ENCODE results near the gene TNMD. TPM values are rescaled to one million over a fixed set of nuclear protein-coding genes. Genes with fewer than 3 reads are reported as not detected.

Gene TNMD
- polyA plus RNA-seq, 1 donor (not counting 4 experiments of a cell fraction or from before 2014, with no cell fraction given), result not detected

GRCh38 chrX:100642290-100642689 lies 57.6 kb downstream of the TNMD start:
- dilution Hi-C loops (cut with MboI; ENCODE audit: extremely low pct_ligation_motif_present, low sequenced_read_pairs), result no loop called here
- Histone ChIP-seq H3K4me3 (ENCODE audit: control insufficient read depth in 2 of 3, extremely low read depth in 1 of 3, insufficient read depth in 2 of 3, low read depth in 1 of 3, low read length in 3 of 3) (no peak overlapping the region), H3K4me1 (ENCODE audit: control insufficient read depth, extremely low read depth, insufficient read depth, low read length) (peaks cover 15% of the 10 kb centered on the region)

GRCh38 chrX:100643212-100643611 lies 58.5 kb downstream of the TNMD start:
- H3K4me1 ChIP-seq (ENCODE audit: control insufficient read depth, extremely low read depth, insufficient read depth, low read length), result peaks cover 15% of the 10 kb centered on the region
- peak overlapping the region; percentile 38 for H3K9ac ChIP-seq (ENCODE audit: control insufficient read depth, extremely low read depth, insufficient read depth, low read length)
- H3K9me3 ChIP-seq (ENCODE audit: control insufficient read depth, low read depth, low read length), result no peaks in the 10 kb centered on the region
- no peaks in the 10 kb centered on the region for H4K20me1 ChIP-seq (ENCODE audit: control insufficient read depth, extremely low read depth, insufficient read depth, low read length)
- no peak for FAIRE-seq
- peak overlapping the region in 1 of 3 experiments; percentile 10 for H3K4me3 ChIP-seq (ENCODE audit: control insufficient read depth in 2 of 3, extremely low read depth in 1 of 3, insufficient read depth in 2 of 3, low read depth in 1 of 3, low read length in 3 of 3)
- no peaks in the 10 kb centered on the region for H3K36me3 ChIP-seq (ENCODE audit: control insufficient read depth in 2 of 2, extremely low read depth in 1 of 2, insufficient read depth in 2 of 2, low read length in 2 of 2)
- TF ChIP-seq CTCF (optimal IDR thresholded peaks at IDR 0.05 in 1 of 3, IDR thresholded peaks at IDR 0.05 in 1 of 3, conservative IDR thresholded peaks at IDR 0.05 in 1 of 3; ENCODE audit: extremely low read depth in 1 of 3, insufficient read depth in 2 of 3, low read length in 3 of 3) (no peak), EZH2 (IDR thresholded peaks at IDR 0.05; ENCODE audit: low read length) (no peak)
- H3K9me1 ChIP-seq (ENCODE audit: control insufficient read depth, extremely low read depth, insufficient read depth, low read length), result no peaks in the 10 kb centered on the region
- H3K27ac ChIP-seq (ENCODE audit: control insufficient read depth, insufficient read depth, low read length), result peak overlapping the region; percentile 82
- H2AFZ ChIP-seq (ENCODE audit: control insufficient read depth, low read length), result no peak overlapping the region
- H3K4me2 ChIP-seq (ENCODE audit: control insufficient read depth, extremely low read depth, insufficient read depth, low read depth, low read length), result peak overlapping the region; percentile 39
- DNase-seq (ENCODE audit: low read depth, low spot score), result peak; percentile 36
- dilution Hi-C loops (cut with MboI; ENCODE audit: extremely low pct_ligation_motif_present, low sequenced_read_pairs), result no loop called here
- no peaks in the 10 kb centered on the region for H3K79me2 ChIP-seq (ENCODE audit: control insufficient read depth, insufficient read depth, low read length)
- H3K27me3 ChIP-seq (ENCODE audit: control insufficient read depth, extremely low read depth, insufficient read depth, low read length), result no peaks in the 10 kb centered on the region

More at GRCh38 chrX:100642290-100642689, 57.6 kb downstream of the TNMD start:
- H3K4me2 ChIP-seq (ENCODE audit: control insufficient read depth, extremely low read depth, insufficient read depth, low read depth, low read length), result no peak overlapping the region
- no peak overlapping the region for H2AFZ ChIP-seq (ENCODE audit: control insufficient read depth, low read length)
- H4K20me1 ChIP-seq (ENCODE audit: control insufficient read depth, extremely low read depth, insufficient read depth, low read length), result no peaks in the 10 kb centered on the region
- H3K27ac ChIP-seq (ENCODE audit: control insufficient read depth, insufficient read depth, low read length), result no peak overlapping the region
- H3K9ac ChIP-seq (ENCODE audit: control insufficient read depth, extremely low read depth, insufficient read depth, low read length), result no peak overlapping the region
- DNase-seq (ENCODE audit: low read depth, low spot score) (no peak), FAIRE-seq (no peak)
- H3K79me2 ChIP-seq (ENCODE audit: control insufficient read depth, insufficient read depth, low read length), result no peaks in the 10 kb centered on the region
- no peak for TF ChIP-seq CTCF (optimal IDR thresholded peaks at IDR 0.05 in 1 of 3, IDR thresholded peaks at IDR 0.05 in 1 of 3, conservative IDR thresholded peaks at IDR 0.05 in 1 of 3; ENCODE audit: extremely low read depth in 1 of 3, insufficient read depth in 2 of 3, low read length in 3 of 3)
- no peak for TF ChIP-seq EZH2 (IDR thresholded peaks at IDR 0.05; ENCODE audit: low read length)
- no peaks in the 10 kb centered on the region for H3K27me3 ChIP-seq (ENCODE audit: control insufficient read depth, extremely low read depth, insufficient read depth, low read length)
- H3K36me3 ChIP-seq (ENCODE audit: control insufficient read depth in 2 of 2, extremely low read depth in 1 of 2, insufficient read depth in 2 of 2, low read length in 2 of 2), result no peaks in the 10 kb centered on the region
- no peaks in the 10 kb centered on the region for H3K9me3 ChIP-seq (ENCODE audit: control insufficient read depth, low read depth, low read length)
- H3K9me1 ChIP-seq (ENCODE audit: control insufficient read depth, extremely low read depth, insufficient read depth, low read length), result no peaks in the 10 kb centered on the region
